ENCODE results near the gene GAB1.
A peak's percentile ranks its signal among the peaks of the same experiment; 100 is the strongest.

The GAB1 gene

DNA sequence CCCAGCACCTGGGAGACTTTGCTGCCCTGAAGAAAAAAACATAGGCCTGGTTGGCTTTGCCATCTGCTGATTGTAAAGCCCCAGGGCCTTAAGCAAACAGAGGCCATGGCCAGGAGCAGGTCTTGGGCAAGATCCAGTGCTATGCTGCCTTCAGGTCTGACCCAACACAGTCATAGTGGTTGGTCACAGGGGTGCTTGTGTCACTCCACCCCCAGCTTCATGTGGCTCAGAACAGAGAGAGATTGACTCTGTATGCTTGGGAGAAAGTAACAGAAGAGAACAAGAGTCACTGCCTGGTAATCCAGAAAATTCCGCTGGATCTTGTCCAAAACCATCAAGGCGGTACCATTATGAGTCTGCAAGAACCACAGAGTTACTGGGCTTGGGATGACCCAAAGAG is 152.4 kb downstream of the GAB1 start:
- DNase-seq (ENCODE audit: low spot score) = no peak

DNA sequence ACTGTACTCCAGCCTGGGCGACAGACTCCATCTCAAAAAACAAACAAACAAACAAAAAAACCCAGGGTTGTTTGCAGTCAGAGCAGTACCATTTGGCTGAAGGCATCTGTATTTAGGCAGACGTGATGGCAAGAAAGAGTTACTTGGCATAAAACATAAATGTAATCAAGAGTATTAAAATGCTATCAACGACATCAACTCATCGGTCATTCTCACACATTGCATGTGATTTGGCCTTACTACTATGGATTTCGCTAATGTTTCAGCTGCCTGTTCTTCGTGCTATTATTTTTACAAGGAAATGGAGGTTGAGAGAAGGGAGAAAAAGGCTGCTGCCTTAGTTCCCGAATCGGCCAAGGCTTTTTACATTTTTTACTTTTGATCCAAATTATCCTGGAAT is 161.3 kb downstream of the GAB1 start:
- no peak for DNase-seq (ENCODE audit: low spot score)

DNA sequence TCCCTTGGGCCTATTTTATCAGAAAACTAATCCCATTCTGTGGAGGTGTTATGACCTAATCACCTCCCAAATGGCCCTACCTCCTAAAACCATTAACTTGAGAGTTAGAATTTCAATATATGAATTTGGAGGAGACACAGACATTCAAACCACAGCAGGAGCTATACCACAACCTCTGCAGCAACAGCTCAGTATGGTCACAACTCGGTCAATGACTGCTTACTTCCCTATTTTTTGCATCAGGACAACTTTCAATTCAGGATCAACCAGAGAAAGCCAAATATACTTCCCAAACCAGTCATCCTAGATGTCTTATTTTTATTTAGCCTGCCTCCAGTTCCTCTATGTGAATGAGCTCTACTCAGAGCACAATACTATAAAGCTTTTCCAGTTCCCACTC is 165.6 kb downstream of the GAB1 start:
- DNase-seq (ENCODE audit: low spot score) = no peak

DNA sequence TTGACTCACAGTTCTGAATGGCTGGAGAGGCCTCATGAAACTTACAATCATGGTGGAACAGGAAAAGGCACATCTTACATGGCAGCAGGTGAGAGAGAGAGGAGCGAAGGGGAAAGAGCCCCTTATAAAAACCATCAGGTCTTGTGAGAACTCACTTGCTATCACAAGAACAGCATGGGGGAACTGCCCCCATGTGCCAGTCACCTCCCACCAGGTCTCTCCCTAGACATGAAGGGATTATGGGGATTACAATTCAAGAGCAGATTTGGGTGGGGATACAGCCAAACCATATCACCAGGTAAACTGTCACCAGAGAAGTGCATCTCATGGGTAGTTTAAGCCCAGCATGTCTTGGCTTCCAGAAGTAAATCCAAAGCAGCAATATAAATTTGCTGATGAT is 169.4 kb downstream of the GAB1 start:
- DNase-seq (ENCODE audit: low spot score) = no peak

DNA sequence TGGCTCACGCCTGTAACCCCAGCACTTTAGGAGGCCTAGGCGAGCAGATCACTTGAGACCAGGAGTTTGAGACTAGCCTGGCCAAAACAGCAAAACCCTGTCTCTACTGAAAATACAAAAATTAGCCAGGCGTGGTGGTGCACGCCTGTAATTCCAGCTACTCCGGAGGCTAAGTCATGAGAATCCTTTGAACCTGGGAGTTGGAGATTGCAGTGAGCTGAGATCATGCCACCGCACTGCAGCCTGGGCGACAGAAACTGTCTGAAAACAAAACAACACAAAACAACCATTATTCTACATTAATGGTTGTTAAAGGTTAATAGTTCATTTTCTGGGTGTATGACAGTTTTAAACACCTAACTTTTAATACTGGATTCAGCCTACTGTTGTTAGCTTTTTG is 175.2 kb downstream of the GAB1 start:
- no peak for DNase-seq (ENCODE audit: low spot score)

DNA sequence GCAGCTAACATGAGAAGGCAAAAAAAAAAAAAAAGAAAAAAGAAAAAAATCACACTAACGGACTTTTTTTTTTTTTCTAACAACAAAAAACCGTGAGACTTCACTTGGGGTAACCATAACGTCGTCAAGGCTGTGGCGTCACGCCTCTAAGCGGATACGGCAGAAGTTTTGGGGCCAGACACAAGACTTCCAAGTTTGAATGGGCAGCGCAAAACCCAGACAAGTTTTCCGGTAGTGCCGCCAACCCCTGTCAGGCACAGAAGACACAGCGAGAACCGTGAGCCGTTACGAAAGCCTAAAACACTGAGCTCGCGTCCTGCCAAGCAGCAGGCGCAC is 176.3 kb downstream of the GAB1 start:
- no peak for DNase-seq (ENCODE audit: low spot score)

DNA sequence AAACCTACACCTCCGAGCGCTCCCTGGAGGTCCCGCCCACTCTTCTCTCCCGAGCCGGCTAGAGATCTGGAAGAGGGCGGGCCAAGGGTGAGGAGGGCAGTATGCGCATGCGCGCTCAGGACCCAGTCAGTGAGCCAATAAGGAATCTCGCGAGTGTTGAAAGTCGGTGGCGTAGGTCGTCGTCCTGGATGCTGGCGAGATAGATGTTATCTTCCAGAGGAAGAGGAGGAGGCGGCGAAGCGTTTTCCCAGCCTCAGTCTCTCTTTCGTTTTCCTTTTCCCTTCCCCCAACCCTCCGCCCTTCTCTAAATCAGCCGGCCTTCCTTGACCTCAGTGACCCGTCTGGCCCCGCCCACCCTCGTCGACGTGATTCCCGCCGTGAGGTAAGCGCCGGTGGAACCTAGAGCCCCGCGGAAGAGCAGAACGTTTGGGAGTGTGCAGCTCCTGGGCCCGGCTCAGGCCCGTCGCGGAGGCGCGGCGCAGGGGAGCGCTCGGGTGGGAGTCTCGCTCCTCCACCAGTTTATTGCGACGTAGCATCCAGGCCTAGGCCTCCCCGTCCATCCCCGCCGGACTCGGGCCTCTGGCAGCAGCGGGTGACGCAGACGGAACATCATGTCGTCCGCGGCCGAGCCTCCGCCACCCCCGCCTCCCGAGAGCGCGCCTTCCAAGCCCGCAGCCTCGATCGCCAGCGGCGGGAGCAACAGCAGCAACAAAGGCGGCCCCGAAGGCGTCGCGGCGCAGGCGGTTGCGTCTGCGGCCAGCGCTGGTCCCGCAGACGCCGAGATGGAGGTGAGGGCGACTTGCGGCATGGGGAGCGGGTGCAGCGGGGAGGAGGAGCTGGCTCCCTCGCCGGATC is 176.9 kb downstream of the GAB1 start, which contains the start of gene SMARCA5:
Gene SMARCA5 (plus strand): TSS at position 389 of the 855 bp plus-strand sequence. CDS start 223 bp downstream, at position 612.
- DNase-seq (ENCODE audit: low spot score) = peak; percentile 99

DNA sequence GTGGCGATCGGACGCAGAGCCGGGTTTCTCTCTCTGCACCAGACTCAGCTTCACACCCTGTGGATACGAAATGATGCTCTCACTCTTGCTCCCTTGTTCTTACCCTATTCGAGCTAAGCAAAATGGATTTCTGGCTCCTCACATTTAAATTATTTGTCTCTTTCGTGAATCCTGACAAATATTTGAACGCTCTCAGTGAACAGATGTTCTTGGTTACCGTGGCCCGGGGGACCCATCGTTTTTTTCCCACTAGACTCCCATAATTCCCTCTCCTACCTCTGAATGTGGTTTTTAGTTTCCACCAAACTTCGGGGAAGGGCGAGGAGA is 177.5 kb downstream of the GAB1 start:
- DNase-seq (ENCODE audit: low spot score) = no peak

DNA sequence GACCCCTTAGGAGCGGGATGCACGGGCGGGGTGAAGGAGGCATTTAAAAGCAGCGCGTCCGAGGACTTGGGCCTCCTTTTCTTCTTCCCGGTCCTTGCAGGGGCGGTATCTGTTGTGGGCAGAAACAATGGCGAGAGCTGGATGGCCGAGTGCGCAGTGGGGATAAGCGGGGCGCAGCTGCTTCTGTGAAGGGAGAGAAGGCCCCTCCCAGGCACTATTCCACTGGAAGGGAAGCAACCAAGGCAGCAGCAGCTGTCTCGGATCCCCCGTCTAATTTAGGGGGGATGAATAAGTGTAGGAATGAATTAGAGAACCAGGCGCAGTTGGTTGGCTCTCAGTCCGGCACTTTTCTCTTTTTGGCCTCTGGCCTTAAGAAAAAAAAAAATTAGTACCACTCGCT is 177.8 kb downstream of the GAB1 start:
- peak; percentile 56 for DNase-seq (ENCODE audit: low spot score)

DNA sequence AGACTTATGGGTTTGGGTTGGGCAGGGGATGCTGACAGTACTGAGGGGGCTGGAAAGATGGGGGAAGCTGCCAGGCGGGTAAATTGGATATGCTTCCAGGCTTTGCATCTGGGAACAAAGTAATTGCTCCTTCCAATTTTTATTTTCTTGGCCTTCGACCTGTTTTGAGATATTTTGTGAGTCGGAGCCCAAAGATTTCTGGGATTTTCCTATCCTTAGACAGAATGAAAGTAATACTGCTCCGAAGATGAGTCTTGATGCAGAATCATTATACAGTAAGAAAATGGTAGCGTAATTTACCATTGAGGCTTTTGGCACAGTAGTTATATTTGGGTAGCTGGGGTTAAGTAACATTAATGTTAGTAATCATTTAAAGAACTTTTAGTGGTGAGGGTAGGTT is 178.2 kb downstream of the GAB1 start:
- no peak for DNase-seq (ENCODE audit: low spot score)

DNA sequence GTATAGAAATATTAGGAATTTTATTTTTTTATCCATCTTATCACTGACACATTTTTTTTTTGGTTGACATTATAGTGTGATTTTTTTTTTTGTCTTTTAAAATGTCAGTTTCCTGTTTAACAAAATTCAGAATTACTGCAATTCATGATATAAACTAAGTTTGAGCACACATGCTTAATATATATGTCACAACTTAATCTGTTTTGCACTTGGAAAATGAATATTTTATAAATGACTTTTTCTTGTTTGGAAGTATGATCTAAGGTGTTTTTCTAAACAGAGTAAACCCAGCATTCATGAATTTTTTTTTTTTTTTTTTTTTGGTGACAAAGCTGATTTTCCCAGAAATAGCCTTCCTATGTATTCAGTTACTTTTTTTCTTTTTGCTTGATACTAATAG is 179.2 kb downstream of the GAB1 start:
- no peak for DNase-seq (ENCODE audit: low spot score)

DNA sequence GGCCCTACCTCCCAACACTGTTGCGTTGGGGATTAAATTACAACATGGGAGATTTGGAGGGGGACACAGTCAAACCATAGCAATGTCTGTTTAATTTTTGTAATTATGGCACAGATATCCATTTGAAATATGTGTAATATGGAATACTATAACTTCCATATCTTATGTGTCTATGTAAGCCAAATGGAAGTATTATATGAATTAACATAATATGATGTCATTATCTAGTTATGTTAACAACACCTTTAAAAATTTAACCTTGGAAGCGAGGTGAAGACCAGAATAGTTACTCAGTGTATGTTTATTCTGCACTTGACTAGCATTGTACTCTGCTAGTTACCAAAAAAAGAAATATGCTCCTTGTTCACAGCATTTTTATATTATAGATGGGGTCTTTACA is 181.1 kb downstream of the GAB1 start:
- DNase-seq (ENCODE audit: low spot score) = no peak
